Stimulated activated CD8-positive, alpha-beta memory T cell treated with anti-CD3 and anti-CD28 coated beads, Interleukin-15, amount 100 ng/mL, for 4 hours (primary cell): ENCODE data around the gene BTG2.

Source experiments
- DNase-seq, 2 donors: peaks; one replicate each; pipeline ENCODE4 v3.0.0-alpha.2; 2020; ENCODE audit warnings: low read depth in 2 of 2

The BTG2 gene

DNA sequence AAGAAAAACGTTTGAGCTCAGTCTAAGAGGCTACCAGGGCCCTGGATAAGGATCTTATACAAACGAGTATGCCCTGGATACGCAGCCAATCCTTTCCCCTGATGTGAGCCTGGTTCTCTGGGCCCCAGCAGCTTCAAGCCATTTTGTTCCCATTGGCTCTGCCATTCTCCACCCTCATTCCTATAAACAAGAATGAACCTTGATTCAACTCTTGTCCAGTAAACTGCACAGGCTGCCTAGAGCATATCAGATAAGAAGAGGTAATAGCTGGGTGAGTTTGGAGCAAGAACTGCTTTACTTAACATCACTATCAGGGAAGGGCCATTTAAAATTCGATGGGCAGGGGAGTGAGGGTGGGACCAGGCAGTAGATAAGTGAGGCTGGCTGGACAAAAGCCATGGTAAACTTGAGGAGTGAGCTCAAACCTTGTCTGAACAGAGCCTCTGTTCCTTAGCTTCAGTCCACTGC lies 11.3 kb downstream of the BTG2 start:
- no peak for DNase-seq

DNA sequence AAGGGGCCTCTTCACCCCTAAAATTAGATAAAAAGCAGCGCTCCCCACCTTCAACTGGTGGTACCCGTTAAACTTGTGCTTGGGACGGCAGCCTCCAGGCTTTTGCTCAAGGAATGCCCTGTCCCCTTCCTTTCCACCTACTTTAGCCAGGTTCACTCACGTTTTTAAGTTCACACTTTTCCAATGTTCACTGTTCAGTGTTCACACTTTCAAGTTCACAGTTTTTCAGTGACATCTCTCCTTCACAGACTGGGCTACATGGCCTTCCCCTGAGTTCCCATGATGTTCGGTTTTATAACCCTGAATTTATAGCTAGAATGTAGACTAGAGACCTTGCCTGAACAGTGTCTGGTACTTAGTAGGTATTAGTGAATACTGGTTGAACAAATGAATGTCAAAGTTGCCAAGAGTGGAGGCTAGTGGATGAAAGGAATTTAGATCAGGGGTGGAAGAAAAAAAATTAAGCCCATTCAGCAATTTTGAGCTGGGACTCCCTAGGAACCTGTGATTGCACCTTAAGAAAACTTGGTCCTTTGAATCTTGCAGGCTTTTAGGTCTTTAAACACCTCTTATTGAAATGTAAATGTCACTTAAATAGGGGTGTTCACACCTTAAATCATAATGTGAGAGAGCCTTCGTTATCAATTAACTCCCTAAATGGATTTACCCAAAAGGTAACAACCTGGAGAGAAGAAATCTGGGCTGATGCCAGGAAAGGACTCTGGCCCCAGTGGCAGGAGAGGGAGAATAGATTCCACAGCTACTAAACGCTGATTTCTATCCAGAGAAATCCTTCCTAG lies 12.3 kb downstream of the BTG2 start:
- no peak for DNase-seq

DNA sequence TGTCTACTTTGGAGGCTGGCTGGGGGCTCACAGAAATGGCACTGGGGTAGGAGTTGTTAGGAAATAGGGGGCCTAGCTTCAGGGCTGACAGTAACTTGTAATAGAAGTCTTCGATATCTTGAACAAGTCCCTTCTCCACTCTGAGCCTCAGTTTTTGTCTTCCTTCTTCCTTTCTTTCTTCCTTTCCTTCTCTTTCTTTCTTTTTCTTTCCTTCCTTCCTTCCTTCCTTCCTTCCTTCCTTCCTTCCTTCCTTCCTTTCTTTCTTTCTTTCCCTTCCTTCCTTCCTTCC lies 12.9 kb downstream of the BTG2 start:
- DNase-seq = no peak

DNA sequence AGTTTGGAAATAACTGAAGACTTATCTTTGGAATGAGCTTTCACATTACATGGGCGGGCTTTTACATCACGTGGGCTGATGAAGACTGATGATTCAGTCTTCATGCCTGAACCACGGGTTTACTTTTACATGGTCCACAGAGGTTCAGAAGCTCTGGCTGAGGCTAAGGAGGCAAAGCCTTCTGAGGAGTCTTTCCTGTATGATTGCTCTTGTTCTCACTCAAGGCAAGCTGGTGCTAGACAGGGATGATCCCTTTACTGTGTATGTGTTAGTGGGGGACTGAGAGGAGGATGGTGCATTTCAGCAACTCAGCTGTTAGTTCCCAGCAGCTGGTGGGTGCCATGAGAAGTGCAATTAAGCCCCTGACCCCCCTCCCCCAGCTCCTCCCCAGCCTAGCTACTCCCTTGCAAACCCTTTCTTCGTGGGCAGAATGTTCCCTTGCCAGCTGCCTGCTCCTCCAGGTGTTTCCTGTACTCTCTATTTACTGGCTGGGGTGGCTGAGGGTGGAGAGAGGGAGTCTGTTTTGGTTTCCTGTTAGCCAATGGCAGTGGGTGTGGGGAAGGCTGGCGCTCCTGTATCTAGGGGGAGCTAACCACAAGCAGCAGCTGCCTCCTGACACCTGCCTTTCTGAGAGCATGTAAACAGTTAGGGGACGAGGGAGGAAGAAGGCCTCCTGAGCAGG lies 15.4 kb downstream of the BTG2 start:
- no peak for DNase-seq

DNA sequence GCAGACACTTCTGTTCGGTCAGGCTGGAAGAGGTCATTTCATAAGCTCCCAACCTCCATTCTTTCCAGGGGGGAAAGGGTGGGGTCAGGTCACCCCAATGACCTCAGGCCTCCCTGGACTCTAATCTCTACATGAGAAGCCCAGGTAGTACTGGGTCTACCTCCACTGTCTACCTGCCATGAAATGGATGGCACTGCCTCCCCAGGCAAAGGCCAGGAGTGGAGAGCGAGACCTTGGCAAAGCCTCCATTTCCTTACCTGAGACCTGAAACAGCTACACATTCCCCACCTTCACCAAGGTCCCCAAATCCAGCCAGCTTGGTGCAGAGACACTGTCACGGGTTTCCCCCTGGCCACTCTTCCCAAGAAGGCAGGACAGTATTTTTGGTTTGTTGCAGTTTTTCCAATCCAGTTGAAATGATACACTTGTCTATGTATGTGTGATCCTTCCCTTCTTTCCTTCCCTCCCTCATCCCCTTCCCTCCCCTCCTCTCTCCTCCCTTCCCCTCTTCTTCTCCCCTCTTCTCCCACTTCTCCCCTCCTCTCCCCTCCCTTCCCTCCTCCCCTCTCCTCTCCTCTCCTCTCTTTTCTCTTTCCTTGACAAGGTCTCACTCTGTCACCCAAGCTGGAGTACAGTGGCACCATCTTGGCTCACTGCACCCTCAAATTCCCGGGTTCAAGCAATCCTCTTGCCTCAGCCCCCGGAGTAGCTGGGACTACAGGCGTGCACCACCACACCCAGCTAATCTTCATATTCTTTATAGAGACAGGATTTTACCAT lies 16.1 kb downstream of the BTG2 start:
- no peak for DNase-seq

DNA sequence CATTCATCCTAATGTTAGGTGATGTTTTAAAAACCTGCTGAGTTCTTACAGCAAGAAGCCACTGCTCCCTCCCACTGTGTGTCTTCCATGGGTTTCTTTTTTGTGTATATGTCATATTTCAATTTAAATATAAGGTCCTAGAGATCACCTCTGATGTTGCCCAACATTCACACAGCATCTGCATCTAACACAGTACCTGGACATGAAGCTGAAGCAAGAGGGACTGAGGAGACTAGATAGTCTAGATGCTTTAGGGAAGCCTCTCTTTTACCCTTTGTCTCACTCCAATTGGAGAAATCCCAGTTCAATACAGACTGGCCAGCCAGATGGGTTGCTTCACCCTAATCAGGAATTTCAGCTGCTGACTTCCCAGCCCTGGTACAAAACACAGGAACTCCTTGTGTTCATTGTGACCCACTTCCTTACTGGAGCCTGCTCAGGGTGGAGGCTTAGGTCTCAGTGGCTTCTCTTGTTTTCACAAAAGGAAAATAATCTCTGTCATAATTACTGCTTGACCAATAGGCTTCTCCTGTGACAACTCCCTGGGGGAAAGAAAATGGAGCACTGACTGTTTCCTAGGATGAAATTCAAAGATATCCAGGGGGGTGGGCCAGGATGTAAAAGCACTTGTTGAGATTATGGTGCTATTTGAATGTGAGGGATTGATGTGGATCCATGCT lies 17.3 kb downstream of the BTG2 start:
- no peak for DNase-seq

DNA sequence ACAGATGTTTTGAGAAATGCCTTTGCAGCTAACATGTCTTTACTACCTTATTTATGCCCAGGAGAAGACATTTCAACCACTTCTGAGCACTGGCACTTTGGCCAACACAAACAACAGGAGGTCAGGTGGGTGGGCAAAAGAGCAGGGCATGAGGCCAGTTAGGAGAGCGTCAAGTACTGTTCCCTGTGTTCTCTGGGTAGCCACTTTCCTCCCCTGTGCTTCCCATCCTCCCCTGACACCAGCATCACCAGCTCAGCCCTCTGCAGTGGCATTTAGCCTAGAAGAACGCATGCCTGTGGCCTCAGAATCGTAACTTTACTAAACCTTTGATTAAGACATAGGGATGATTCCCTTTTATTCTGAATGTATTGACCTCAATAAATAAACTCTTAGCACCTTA lies 18.3 kb downstream of the BTG2 start:
- DNase-seq = no peak

DNA sequence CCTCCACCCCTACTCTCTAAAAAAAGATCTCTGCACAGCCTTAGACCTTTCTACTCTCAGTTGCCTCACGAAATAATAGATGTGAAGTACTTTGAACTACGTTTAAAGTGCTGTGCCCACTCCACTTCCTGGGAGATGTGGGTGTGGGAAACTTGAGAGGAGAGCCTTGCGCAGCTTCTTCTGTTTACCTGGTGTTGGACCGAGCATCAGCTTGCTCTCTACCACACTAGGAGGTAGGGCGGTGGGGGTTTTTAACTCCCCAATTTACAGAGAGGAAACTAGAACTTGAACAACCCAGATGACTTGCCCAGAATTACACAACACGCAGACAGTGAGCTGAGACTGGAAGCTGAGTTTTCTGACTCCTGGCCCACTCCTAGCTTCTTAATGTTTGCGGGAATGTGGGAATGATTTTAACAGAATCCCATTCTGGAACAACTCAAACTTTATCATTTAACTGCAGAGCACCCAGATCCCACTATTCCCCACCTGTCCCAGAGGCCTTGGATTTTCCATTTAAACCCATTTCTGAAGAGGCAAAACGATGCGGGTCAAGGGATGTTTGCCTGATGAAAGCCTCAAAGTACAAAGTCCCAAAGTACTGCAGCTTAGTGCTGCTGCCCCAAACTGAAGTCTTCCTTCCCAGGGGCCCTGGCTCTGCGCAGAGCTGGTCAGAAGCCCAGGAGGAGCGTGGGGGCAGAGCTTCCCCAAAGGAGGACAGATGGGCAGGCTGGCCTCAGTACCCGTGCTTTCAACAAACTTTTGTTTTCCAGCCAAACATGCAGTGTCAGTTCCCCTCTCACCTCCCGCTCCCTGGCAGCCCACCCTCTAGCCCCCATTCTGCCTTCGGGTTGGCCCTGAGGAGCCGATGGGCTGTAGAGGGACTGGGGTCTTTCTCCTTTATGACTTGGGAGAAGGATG lies 19.0 kb downstream of the BTG2 start:
- no peak for DNase-seq

DNA sequence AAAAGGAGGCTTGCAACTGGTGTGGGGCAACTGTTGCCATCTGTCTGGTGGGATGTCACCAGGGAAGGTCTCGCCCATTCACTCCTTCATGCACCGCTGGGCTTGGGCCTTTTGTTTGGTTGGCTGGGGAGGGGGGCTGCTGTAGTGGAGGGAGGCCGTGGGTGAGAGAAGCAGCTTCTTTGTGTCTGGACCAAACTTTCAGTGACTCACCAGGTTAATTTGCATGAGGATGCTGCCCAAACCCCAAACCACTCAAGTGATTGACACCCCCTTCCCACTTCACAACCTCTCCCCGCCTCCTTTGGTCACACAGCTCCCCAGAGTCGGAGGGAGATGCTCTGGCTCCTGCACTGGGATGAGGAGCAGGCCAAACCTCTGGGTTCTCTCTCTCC lies 19.7 kb downstream of the BTG2 start:
- DNase-seq = no peak

DNA sequence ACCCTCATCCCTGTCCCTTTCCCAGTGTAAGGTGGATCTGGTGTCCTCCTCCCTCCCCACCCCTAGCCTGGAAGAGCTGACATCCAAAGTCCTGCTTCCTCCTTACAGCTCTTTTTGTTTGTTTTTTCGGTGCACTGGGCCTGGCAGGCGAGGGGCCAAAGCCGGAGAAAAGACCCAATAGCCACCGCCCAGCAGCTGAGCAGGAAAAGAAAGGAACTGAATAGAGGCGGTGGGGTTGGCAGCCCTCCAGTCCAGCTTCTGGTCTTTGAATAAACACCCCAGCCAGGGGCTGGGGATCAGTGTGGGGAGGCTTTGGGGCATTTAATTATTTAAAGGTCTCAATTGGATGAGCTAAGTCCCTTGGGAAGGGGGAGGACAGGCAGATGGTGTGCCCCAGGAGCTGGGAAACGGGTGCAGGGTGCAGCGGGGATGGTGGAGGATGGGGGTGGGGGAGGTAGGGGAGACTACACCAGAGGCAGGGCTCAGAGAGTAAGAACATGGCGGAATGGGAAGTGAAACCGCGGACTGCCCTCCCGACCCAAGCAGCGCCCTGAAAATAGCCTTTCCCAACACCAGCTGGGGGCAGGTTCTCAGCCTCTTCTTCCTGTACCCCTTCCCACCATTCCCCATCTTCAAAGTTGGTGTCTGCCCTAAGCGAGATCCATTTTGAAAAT lies 20.2 kb downstream of the BTG2 start:
- no peak for DNase-seq

DNA sequence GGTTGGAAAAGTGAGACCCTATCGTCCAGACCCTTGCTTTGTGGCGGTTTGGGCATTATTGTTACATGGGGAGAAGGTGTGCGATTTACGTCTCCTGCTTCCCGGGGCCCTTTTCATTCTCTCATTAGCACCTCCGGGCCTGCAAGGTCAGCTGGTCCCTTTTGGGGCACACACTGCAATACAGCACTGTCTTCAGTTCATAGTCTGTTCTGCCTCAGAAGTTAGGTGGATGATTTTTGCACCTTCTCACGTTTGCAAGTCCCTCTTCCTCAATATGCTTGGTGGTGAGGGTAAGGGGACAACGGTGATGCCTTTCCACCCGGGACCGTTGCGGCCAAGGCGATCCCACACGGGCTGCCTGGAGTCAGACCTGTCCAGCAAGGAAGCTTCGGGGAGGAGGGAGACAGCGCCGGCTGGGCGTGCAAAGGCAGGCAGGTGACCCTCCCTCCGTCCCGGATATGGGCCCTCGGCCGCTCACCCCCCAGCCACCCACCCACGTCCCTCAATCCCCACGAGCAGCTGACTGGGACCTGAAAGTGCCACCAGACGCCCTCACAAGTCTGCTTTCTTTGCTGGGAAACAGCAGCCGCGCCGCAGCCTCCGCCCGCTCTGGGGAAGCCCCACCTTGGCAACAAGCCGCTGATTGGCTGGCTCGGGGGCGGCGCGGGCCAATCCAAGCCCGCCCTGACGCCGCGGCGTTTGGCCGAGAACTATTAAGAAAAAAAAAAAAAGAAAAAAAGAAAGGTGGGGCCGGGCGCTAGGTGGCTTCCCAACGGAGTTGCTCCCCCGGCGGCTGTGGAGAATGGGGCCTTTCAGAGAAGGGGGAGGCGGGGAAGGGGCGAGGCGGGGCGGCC lies 21.7 kb downstream of the BTG2 start:
- DNase-seq = peak; percentile 86 to 92

DNA sequence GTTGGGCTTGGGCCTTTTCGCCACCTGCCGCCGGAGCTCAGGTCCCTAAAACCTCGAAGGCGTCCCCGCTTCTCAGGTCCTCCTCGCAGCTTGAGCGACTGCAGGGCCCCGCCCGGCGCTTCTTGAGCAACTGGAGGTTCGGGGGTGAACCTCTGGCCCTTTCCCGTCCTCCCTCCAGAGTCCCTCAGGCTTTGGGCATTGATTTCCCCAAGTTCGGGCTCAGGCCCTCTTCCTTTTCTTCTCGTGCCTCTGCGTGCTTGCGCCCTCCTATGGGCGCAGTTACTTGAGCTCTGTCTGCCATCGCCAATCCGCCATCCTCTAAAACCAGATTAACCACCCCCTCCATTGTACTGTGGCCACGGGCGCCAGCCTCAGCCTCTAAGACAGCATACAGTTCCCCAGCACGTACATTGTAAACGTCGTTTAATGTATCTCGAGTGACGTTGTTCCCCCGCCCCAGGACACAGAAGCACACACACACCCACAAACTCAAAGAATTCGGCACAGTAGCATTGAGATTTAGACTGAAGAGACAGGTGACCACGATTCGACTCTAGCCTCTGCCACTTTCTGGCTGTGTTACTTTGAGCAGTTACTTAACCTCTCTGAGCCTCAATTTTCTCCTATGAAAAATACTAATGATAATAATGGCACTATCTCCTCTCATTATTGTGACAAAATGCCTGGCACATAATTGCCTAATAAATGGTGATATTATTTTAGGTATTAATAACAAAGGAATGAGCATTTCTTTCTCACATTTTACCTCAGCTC lies 22.6 kb downstream of the BTG2 start:
- DNase-seq = no peak

DNA sequence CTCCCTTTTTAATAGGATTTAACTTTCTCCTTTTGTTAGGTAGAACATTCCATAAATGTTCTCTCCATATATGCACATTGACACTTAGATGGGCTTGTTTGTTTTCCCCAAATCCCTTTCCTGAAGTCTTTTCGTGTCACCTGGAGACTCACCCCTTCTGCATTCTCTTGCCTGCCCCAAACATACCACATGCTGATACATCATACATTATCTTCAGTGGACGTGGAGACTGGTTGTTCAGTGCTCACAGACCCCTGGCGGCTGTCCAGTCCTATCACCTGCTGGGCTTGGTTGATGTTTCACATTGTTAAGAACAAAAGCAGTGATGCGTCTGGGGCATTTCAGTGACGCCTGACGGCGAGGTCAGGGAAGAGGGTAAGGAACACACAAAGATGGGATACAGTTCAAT lies 23.4 kb downstream of the BTG2 start:
- no peak for DNase-seq

DNA sequence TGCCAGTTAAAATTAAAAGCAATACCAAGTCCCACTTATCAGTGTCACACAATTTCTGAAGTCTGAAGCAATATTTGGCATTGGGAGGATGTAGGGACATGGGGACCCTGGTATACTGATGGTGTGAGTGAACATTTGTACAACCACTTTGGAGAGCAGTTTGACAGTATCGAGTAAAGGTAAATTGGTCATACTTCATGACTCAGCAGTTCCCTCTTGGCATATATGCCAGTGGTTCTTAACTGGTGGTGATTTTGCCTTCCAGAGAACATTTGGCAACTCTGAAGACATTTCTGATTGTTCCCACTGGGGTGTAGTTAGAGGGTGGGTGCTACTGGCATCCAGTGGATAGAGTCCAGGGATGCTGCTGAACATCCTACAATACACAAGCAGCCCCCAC lies 25.9 kb downstream of the BTG2 start:
- no peak for DNase-seq

DNA sequence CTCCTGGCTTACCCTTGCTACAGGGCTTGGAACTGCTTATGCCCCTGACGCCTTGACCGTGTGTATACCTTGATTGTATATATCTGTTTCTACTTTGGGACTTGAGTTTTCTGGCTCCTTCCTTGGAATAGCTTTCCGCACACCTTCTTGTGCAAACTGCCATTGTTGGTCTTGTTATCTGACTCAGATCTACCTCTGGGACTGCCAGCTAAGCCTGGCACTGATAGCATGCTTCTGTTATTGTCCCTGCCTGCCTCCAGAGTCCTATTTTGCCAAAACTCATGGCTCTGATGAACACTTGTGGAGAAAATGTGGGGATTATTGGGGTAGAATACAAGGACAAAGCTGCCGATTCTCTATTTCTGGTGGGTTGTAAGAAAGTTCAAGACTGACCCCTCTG lies 30.2 kb downstream of the BTG2 start:
- DNase-seq = no peak

DNA sequence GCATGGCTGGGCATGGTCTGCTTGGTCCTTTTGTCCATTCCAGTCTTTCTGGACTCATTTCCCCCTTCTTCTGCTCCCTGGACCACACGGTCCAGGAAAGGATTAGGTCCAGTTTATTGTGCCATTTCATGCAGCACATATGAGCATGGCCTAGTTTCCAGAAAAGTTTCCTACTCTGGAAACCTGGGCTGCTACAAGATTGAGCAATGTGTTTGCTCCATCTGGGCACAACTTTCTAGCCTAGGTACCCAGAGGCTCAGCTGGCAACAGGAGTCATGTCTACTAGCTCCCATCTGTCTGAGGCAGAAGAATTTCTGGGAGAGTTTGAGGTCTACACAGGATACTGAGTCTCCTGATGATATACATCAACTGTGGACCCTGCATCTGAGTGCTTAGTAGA lies 30.8 kb downstream of the BTG2 start:
- DNase-seq = no peak

DNA sequence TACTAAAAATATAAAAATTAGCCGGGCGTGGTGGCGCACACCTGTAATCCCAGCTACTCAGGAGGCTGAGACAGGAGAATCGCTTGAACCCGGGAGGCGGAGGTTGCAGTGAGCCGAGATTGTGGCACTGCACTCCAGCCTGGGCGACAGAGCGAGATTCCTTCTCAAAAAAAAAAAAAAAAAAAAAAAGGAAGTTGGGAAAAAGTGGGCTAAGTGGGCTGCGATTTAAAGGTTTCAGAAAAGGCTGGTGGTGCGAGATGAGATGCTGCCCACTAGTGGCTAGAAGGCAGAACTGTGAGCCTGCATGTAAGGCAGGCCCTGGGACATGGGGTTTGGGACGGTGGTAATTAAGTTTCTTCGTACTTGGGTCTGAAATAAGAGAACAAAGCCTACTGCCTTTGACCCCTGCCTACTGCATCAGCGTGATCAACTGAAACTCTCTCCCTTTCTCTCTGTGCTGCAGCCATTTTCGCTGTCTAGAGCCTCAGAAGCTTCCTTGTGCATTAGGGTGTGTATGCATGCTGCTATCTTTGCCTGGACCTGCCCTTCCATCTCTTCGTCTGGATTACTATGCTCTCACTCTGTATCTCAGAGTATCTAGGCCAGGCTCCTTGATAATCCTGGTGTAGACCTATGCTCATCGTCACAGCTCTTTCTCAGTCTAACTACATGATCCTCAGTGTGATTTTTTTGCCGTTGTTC lies 33.2 kb downstream of the BTG2 start:
- DNase-seq = peak in 1 of 2 donors; percentile 41

DNA sequence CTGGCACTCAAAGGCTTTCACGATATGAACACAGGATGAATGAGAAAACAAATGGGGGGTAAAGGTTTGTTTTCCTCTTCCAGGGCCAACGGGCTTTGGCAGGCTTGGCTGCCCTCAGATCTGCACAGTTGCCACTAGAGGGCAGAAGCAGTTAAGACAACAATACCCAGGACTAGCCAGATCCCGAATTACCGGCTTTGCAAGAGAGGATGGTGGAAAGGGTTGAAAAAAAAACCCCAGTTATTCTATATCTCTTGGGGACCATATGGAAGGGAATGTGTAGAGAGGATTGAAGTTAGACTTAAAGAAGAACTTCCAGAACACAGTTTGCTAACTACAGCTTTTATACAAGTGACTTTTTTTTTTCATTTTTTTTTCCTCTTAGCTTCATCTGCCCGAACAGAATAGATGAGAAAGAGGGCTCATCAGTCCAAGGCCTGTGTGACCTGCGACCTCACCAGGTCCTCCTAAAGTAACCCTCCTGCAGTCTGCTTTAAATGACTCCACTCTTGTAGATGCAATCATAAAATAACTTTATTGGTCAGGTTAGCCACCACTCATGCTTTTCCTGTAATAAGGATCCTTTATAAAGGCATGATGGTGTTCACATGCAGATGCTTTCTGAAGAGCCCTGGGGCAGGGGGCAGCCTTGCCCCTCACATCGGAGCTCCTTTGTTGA lies 34.9 kb downstream of the BTG2 start:
- no peak for DNase-seq
